ENCODE measurements around the gene U2AF1L4.

The U2AF1L4 gene

GRCh38 chr19:35704218-35704617 lies 41.0 kb downstream of the U2AF1L4 start, which contains the start of gene ZBTB32:
Gene ZBTB32, plus strand, starts transcription at chr19:35704558. Its CDS starts 10,069 bp downstream, at chr19:35714627.
- DNase-seq: no peak

- peak in 1 of 2 experiments; percentile 22 for DNase-seq
Measured at GRCh38 chr19:35703343-35703742, 41.9 kb downstream of the U2AF1L4 start.

GRCh38 chr19:35702223-35703012 lies 42.8 kb downstream of the U2AF1L4 start:
- peak; percentile 99 to 100 for DNase-seq

GRCh38 chr19:35696835-35697234 lies 48.4 kb downstream of the U2AF1L4 start:
- no peak for DNase-seq

- DNase-seq: no peak
Measured at GRCh38 chr19:35695895-35696422, 49.3 kb downstream of the U2AF1L4 start.

- DNase-seq: peak; percentile 78 to 87
Measured at GRCh38 chr19:35693835-35694599, 51.2 kb downstream of the U2AF1L4 start.

GRCh38 chr19:35693422-35693821 lies 51.8 kb downstream of the U2AF1L4 start:
- no peak for DNase-seq

Data from NCI-H524 (cell line).